M059J (cell line): Measurements from ENCODE around the gene CCSER1. TPM values are rescaled to one million over a fixed set of nuclear protein-coding genes. Genes with fewer than 3 reads are reported as not detected.
"Not testable (repeated sequence)": the region's sequence is repeated elsewhere in the genome, so short reads cannot be mapped to it uniquely, and the experiment has no call there.

ENCODE experiments used
- DNase-seq: peaks from one replicate; pipeline ENCODE4 v3.0.0-alpha.2; 2012; ENCODE audit warnings: low read depth
- total RNA-seq: library from RNA; depleted of rRNA; stranded (reverse); fragments of >200 nt; shearing (Covaris generic); gene quantifications from 2 replicates; pipeline ENCODE4 v1.2.3, GENCODE V29; 2014

Gene CCSER1
- total RNA-seq, 1 experiment from 2014 or later = not detected

DNA sequence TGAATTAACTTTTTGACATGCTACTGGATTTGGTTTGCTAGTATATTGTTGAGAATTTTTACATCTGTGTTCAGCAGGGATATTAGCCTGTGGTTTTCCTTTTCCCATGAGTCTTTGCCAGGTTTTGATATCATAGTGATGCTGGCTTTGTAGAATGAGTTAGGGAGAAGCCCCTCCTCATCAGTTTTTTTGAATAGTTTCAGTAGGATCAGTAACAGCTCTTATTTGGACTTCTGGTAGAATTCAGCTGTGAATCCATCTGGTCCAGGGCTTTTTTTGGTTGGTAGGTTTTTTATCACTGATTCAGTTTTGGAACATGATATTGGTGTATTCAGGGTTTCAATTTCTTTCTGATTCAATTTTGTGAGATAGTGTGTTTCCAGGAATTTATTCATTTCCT lies 1386.1 kb downstream of the CCSER1 start:
- DNase-seq = no peak

DNA sequence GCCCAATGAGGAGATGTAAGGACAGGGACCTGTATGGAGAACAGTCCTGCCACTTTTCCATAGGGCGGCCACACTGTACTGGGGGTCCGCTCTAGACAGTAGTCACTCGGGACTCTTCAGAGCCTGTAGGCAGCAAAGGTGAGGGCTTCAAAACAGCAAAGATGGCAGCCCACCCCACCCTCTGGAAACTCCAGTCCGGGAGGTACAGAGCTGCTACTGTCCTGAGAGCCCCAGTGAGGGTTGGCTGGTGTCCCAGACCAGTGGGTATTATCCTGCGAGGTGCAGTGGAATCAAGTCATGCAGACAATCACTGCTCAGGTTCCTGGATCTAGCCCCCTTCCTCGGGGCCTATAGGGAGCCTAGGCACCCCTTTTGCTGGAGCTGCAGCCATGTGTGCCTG lies 1392.0 kb downstream of the CCSER1 start:
- no peak for DNase-seq

DNA sequence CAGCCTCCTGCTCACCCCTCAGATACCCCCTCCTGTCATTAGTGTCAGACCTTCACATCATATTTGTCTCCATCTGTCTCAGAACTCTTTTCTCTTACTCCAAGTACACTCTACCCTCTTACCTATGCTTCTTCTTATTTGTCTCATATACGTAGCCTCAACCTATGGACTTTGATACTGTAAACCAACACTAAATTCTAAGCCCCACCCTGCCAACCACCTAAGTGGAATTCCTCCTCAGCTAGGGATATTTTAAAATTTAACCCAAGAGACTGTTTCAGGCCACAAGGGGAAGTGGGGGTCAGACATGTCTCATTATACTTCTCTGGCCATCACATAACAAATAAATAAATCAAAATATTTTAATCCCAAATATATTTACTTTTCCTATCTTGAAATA lies 1398.4 kb downstream of the CCSER1 start:
- DNase-seq = no peak

DNA sequence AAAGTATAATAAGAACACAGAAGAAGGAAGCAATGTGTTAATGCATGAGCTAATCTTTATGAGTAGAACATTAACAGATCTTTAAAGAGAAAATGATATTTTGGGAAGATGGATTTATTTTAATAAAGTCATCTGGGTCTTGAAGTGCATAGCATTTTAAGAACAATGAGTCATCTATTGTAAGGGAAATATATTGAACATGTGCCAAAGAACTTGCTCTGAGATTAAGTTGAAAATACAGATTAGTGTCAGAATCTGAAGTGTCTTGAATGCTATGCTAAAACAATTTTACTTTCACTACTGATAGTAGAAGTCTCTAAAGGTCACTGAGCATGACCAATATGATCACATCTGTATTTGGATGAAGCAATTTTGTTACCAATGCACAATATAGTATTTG lies 1399.9 kb downstream of the CCSER1 start:
- DNase-seq = no peak

DNA sequence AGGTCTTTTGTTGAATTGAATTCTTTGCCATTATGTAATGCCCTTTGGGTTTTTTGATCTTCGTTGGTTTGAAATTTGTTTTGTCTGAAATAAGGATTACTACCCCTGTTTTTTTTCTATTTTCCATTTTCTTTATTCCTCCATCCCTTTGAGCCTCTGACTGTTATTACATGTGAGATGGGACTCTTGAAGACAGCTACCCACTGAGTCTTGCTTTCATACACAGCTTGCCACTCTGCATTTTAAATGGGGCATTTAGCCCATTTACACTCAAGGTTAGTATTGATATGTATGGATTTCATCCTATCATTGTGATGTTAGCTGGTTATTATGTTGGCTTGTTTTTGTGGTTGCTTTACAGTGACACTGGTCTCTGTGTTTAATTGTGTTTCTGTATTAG lies 1440.4 kb downstream of the CCSER1 start:
- DNase-seq = no peak

DNA sequence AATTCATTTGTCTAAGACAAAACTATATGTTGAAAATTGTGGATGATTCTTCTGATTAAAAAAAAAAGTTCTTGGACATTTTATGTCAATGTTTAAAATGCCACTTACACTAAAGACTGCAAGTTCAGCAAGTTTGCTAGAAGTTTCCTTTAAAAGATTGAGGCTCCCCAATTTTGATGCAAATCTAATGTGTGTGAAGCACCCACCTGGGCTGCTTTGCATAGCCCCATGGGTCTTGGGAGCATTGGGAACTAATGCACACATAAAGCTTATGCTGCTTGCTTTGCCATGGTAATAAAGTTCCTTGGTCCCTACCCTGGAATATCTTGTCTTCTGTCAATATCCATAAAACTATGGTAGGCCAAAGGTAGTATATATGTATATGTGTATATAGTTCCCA lies 1450.7 kb downstream of the CCSER1 start:
- no peak for DNase-seq

DNA sequence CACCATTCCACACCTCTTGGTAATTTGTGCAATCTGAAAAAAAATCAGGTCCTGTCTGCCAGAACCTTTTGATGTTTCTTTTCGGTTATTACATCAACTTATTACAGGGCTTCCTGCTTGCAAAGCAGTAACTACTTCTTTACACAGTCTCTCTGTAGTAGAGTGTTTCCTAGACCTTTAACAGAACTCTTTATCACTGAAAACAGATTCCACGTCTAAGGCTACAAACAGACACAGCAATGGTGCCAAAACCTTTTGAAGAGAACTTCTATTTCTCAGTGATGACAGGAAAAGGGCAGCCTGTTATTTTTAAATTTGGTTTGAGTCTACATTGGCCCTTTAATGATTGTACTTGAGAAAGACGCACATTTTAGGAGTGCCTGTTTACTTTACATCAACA lies 1463.1 kb downstream of the CCSER1 start:
- DNase-seq = no peak

DNA sequence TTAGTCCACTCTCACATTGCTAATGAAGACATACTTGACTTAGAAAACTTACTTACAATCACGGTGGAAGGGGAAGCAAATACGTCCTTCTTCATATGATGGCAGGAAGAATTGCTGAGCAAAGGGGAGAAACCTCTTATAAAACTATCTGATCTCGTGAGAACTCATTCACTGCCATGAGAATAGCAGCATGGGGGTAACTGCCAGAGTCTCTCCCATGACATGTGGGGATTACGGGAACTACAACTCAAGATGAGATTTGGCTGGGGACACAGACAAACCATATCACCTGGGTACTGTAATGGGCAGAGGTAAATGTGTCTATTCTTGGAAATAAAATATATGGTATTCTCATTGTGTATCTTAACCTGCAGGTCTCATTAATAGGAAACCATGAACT lies 1464.9 kb downstream of the CCSER1 start:
- DNase-seq = no peak

DNA sequence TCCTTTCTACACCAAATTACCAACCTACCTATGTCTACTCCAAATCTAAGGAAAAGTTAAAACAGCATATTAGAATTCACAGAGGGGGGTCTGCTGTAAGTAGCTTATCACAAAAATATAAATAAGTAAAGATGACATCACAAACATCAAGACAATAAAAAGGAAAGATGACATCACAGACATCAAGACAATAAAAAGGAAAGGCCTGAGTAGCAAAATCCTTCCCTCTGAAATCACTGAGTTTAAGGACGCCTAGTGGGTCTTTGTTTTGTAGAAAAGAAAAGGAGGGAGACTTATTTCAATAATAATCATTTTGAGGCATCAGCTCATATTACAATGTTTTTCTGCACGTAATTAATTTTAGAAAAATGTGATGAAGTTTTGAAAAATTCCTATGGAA lies 1469.5 kb downstream of the CCSER1 start:
- no peak for DNase-seq

DNA sequence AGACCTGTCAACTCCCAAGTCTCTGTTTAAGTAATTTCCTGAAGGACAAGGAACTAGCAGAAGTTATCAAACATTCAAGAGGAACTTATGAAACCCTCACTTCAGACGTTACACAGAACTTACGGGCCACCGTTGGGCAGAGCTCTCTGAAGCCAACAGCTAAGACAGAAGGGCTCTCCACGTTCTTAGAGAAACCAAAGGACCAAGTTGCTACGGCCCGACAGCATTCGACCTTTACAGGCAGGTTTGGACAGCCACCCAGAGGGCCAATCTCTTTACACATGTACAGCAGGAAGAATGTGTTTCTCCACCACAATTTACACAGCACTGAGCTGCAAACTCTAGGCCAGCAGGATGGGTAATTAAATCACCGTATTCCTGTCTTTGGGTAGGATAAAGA lies 1471.5 kb downstream of the CCSER1 start:
- no peak for DNase-seq

DNA sequence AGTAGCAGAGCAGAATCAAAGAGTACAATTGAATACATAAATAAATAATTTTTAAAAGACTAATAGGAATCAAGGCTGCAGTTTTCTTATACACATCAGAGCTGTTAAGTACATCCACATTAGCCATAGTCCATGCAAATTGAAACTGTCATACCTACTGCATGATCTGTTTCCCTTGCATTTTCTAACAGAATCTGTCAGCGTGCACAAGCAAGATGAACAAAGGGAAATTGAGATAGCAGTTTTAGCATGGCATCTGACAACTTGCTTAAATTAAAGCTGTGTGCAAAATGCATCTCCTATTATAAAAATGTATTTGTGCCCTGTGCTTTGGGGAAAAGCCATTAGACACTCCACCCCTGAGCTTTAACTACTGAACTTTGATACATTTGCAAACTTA lies 1473.1 kb downstream of the CCSER1 start:
- no peak for DNase-seq

DNA sequence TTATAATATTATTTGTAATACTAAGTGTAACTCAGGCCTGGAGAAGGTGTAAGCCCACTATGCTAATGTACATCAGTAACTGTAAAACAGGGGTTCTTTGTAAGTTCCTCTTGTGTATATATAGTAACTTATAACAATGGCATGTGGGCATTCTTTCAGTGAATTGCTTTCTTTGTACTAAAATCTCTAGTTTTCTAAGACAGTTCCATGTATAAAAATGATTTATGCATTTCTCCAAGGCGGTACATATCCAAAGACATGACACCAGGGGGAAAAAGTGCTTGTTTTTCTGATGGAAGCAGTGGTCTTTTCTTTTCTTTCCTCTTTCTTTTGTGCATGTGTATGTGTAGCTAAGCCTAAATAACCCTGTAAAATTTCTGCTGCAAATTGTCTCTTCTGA lies 1474.2 kb downstream of the CCSER1 start:
- no peak for DNase-seq

DNA sequence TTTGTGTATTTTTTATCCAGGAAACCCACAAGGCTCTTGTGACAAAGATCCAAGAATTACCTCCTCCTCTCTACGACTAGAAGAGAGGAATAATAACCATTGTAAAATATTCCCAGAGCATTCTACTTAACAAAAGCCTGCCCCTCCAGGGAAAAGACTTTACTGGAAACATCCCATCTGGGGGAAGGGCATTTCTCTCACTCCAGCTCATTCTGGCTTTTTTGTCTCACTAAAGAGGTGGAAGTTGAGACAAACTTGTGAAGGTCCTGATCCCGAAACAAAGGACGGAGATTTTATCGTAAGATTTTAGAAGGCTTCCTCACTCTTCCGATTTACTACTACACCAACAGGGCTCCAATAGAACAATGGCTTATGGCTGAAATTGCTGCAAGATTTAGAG lies 1484.6 kb downstream of the CCSER1 start:
- no peak for DNase-seq

DNA sequence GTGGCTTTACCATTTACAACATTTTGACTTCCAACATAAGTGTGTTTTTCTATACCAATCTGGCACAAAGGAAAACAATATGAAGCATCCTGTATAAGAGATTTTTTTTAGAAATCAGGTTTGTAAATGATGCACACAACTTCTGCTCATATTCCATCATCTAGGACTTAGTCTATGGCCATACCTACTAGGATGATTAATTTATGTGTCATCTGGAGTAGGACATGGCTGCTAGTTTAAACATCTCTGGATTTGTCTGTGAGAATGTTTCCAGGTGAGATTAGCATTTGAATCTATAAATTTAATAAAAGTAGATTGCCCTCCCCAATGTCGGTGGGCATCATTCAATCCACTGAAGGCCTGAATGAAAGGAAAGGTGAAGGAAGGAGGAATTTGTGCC lies 1493.8 kb downstream of the CCSER1 start:
- DNase-seq = no peak

DNA sequence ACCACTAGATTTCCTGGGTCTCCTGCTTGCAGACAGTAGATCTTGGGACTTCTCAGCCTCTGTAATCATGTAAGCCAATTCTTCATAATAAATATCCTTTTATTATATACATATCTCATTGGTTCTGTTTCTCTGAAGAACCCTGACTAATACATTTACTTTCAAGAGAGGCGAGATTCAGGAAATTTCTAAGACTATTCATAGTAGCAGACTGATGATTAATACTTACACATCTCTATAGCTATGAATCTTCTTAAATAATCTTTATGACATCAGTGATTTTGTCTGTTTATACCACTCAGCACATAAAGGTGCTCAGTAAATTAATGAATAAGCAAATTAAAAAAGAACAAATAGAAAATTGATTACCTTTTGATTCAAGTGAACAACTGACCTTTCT lies 1494.3 kb downstream of the CCSER1 start:
- no peak for DNase-seq

DNA sequence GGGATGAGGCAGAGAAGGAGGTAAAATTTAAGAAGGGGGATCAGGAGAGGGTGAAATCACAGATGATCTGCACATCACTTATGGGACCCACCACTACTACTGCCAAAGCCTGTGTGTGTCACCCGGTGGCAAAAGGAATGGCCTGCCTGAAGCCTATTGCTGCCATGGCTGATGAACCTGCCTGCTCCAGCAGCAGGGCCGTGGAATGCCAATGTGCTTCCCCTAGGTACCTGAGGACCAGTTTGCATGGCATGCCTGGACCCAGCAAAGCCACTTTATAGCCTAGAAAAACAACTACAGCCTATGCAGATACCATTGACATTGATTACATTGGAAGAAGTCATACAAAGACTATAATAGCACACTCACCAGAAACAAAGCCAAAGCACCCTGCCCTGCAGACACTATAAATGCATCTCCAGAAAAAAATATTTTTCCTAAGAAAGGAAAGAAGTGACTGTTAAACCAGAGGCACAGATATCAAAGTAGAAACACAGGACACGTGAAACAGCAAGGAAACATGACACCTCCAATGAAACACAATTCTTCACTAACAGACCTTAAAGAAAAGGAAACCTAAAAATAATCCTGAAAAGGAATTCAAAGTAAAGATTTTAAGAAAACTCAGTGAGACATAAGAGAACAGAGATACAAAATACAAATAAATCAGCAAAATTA lies 1495.9 kb downstream of the CCSER1 start:
- no peak for DNase-seq

DNA sequence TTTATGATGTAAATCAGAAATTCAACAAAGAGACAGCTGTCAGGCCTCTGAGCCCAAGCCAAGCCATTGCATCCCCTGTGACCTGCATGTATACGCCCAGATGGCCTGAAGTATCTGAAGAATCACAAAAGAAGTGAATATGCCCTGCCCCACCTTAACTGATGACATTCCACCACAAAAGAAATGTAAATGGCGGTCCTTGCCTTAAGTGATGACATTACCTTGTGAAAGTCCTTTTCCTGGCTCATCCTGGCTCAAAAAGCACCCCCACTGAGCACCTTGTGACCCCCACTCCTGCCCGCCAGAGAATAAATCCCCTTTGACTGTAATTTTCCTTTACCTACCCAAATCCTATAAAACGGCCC lies 1496.4 kb downstream of the CCSER1 start:
- not testable (repeated sequence) for DNase-seq

DNA sequence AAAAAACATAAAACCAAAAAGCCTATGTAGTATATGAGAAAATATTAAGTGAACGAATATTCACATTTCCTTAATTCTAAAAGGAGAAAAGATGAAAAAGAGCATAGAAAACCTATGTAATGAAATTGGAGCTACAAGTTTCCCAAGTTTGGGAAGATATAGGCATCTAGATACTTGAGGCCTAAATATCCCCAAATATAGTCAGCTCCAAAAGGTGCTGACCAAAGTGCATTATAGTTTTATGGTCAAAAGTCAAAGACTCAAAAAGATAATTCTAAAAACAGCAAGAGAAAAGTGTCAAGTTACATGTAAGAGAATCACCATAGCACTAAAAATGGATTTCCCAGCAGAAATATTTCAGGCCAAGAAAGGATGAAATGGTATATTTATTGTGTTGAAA lies 1502.9 kb downstream of the CCSER1 start:
- DNase-seq = no peak

DNA sequence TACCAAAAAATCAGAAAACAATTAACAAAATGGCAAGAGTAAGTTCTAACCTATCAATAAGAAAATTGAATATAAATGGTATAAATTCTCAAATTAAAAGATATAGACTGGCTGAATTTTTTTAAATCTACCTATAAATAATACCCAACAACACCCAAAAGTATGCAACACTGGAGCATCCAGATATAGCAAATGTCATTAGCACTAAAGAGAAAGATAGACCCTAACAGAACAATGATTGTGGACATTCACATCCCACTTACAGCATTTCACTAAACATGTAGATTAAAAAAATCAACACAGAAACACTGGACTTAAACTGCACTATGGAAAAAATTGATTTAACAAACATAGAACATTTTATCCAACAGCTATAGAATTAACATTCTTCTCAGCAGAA lies 1503.6 kb downstream of the CCSER1 start:
- DNase-seq = no peak

DNA sequence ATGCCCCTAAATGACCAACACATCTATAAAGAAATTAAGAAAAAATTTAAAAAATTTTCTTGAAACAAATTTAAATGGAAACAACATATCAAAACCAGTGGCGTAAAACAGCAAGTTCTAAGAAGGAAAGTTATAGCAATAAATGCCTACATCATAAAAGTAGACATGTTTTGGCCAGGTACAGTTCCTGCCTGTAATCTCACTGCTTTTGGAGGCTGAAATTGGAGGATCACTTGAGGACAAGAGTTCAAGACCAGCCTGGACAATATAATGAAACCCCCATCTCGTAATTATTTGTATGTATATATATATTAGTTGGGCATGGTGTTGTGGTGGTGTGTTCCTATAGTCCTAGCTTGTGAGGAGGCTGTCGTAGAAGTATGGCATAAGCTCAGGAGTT lies 1504.1 kb downstream of the CCSER1 start:
- no peak for DNase-seq

DNA sequence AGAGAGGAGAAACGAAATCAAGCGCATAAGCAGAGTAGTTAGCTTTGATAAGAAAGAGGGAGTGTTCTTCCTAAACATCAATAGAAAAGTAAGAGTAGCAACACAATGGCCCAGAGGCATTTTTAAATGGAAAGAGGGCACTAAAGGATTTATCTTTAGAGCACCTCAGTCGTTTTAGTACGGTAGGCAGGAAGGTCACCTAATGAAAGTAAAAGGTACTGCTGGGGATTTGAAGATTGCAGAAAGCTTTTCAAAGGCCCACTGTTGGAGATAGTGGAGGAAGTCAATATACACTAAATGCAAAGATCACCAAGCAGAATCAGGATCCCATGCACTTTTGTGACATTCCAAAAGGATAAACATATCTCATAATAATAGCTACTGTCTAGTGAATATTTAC lies 1508.9 kb downstream of the CCSER1 start:
- DNase-seq = no peak
